ENCODE data around the gene NAP1L2. TPM values are rescaled to one million over a fixed set of nuclear protein-coding genes. Genes with fewer than 3 reads are reported as not detected.
"Not testable (repeated sequence)": the region's sequence is repeated elsewhere in the genome, so short reads cannot be mapped to it uniquely, and the experiment has no call there.

Gene NAP1L2
- total RNA-seq, 1 experiment from 2014 or later: 0.21 TPM

DNA sequence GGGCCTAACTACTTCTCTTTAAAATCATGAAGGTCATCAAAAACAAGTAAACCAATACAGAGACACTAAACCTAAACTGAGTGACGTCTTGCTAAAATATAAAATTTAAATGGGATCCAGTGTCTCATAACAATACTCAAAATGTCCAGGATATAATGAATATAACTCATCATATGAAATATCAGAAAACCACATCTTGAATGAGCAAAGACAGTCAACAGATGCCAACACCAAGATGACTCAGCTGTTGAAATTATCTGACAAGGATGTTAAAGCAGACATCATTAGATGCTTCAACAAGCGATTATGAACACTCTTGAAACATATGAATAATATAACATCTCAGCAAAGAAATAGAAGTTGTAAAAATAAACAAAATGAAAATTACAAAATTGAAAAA, 8.3 kb downstream of the NAP1L2 start:
- H3K36me3 ChIP-seq (ENCODE audit: insufficient read depth, low read length, poor library complexity, severe bottlenecking): no peaks in the 10 kb centered on the region
- H3K27me3 ChIP-seq (replicated peaks; ENCODE audit: insufficient read depth, low read depth, low read length, poor library complexity): no peaks in the 10 kb centered on the region
- H3K9me3 ChIP-seq (ENCODE audit: low read depth, low read length, poor library complexity, severe bottlenecking): no peaks in the 10 kb centered on the region
- TF ChIP-seq, protein P1, sequence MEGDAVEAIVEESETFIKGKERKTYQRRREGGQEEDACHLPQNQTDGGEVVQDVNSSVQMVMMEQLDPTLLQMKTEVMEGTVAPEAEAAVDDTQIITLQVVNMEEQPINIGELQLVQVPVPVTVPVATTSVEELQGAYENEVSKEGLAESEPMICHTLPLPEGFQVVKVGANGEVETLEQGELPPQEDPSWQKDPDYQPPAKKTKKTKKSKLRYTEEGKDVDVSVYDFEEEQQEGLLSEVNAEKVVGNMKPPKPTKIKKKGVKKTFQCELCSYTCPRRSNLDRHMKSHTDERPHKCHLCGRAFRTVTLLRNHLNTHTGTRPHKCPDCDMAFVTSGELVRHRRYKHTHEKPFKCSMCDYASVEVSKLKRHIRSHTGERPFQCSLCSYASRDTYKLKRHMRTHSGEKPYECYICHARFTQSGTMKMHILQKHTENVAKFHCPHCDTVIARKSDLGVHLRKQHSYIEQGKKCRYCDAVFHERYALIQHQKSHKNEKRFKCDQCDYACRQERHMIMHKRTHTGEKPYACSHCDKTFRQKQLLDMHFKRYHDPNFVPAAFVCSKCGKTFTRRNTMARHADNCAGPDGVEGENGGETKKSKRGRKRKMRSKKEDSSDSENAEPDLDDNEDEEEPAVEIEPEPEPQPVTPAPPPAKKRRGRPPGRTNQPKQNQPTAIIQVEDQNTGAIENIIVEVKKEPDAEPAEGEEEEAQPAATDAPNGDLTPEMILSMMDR (conservative IDR thresholded peaks at IDR 0.05; ENCODE audit: low read depth, low read length): no peak
- TF ChIP-seq EZH2 (IDR thresholded peaks at IDR 0.05; ENCODE audit: borderline replicate concordance, low read depth, low read length, poor library complexity, severe bottlenecking): no peak
- no peak for DNase-seq (ENCODE audit: low spot score)
- CTCF ChIA-PET: no interaction called here
- no peaks in the 10 kb centered on the region for H3K4me1 ChIP-seq (ENCODE audit: insufficient read depth, low read length, poor library complexity, severe bottlenecking)
- intact Hi-C loops (cut with micrococcal nuclease; ENCODE audit: unreplicated experiment): no loop called here
- H3K27ac ChIP-seq (ENCODE audit: low read depth, low read length, poor library complexity, severe bottlenecking): no peak overlapping the region
- H3K4me3 ChIP-seq (ENCODE audit: low read depth, low read length, poor library complexity, severe bottlenecking): no peak overlapping the region
- no TSS peak for BruUV-seq (replicated peaks)
- POLR2A ChIA-PET (ENCODE audit: low non-redundant PET): no interaction called here

DNA sequence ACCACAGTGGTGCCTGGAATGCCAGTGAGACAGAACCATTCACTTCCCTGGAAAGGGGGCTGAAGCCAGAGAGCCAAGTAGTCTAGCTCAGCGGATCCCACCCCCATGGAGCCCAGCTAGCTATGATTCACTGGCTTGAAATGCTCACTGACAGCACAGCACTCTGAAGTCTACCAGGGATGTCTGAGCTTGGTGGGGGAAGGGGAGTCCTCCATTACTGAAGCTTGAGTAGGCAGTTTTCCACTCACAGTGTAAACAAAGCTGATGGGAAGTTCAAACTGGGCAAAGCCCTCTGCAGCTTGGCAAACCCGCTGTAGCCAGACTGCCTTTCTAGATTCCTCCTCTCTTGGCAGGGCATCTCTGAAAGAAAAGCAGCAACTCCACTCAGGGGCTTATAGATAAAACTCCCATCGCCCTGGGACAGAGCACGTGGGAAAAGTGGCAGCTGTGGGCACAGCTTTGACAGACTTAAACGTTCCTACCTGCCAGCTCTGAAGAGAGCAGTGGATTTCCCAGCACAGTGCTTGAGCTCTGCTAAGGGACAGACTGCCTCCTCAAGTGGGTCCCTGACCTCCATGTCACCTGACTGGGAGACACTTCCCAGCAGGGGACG, 32.0 kb downstream of the NAP1L2 start:
- DNase-seq (ENCODE audit: low spot score): no peak
- Histone ChIP-seq H3K4me1 (ENCODE audit: insufficient read depth, low read length, poor library complexity, severe bottlenecking) (no peaks in the 10 kb centered on the region), H3K36me3 (ENCODE audit: insufficient read depth, low read length, poor library complexity, severe bottlenecking) (no peaks in the 10 kb centered on the region), H3K4me3 (ENCODE audit: low read depth, low read length, poor library complexity, severe bottlenecking) (no peak overlapping the region), H3K27me3 (replicated peaks; ENCODE audit: insufficient read depth, low read depth, low read length, poor library complexity) (no peaks in the 10 kb centered on the region), H3K27ac (ENCODE audit: low read depth, low read length, poor library complexity, severe bottlenecking) (no peak overlapping the region), H3K9me3 (ENCODE audit: low read depth, low read length, poor library complexity, severe bottlenecking) (no peaks in the 10 kb centered on the region)
- no TSS peak for BruUV-seq (replicated peaks)
- ChIA-PET CTCF (no interaction called here), POLR2A (ENCODE audit: low non-redundant PET) (no interaction called here)
- TF ChIP-seq, protein P1 (conservative IDR thresholded peaks at IDR 0.05; ENCODE audit: low read depth, low read length): no peak
- no peak for TF ChIP-seq EZH2 (IDR thresholded peaks at IDR 0.05; ENCODE audit: borderline replicate concordance, low read depth, low read length, poor library complexity, severe bottlenecking)
- intact Hi-C loops (cut with micrococcal nuclease; ENCODE audit: unreplicated experiment): no loop called here

DNA sequence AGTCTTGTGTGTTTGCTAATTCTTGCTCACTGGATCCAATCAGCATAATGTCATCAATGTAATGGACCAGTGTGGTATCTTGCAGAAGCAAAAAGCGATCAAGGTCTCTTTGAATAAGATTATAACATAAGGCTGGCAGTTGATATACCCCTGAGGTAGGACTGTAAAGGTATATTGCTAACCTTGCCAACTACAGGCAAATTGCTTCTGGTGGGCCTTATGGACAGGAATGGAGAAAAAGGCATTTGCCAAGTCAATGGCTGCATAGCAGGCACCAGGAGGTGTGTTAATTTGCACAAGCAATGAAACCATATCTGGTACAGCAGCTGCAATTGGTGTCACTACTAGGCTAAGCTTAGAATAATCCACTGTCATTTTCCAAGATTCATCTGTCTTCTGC, 45.7 kb downstream of the NAP1L2 start:
- BruUV-seq (replicated peaks); POLR2A ChIA-PET (ENCODE audit: low non-redundant PET); H3K9me3 ChIP-seq (ENCODE audit: low read depth, low read length, poor library complexity, severe bottlenecking): not testable (repeated sequence)

More for the DNA sequence above, 45.7 kb downstream of the NAP1L2 start:
- DNase-seq (ENCODE audit: low spot score); H3K4me1 ChIP-seq (ENCODE audit: insufficient read depth, low read length, poor library complexity, severe bottlenecking); intact Hi-C loops (cut with micrococcal nuclease; ENCODE audit: unreplicated experiment); H3K4me3 ChIP-seq (ENCODE audit: low read depth, low read length, poor library complexity, severe bottlenecking); H3K36me3 ChIP-seq (ENCODE audit: insufficient read depth, low read length, poor library complexity, severe bottlenecking); H3K27ac ChIP-seq (ENCODE audit: low read depth, low read length, poor library complexity, severe bottlenecking); H3K27me3 ChIP-seq (replicated peaks; ENCODE audit: insufficient read depth, low read depth, low read length, poor library complexity); CTCF ChIA-PET: not testable (repeated sequence)

Other genes with a start within 250 kb of the NAP1L2 start
- not detected in 2 replicates for gene PABPC1L2B, start 211.9 kb downstream of the NAP1L2 start, total RNA-seq (2021)
- gene PABPC1L2A, start 135.3 kb downstream of the NAP1L2 start, total RNA-seq (2021): not detected in 2 replicates
- gene CDX4, start 232.2 kb upstream of the NAP1L2 start, total RNA-seq (2021): not detected in 2 replicates